ENCODE measurements around the gene ZNF195.
"Not testable (repeated sequence)": the region's sequence is repeated elsewhere in the genome, so short reads cannot be mapped to it uniquely, and the experiment has no call there.

- not testable (repeated sequence) for TF ChIP-seq CTCF, EP300, POLR2A (IDR thresholded peaks at IDR 0.05)
Observed at GRCh38 chr11:3331078-3331477, 47.9 kb downstream of the ZNF195 start.

Measured in tibial nerve (tissue), 4 donors.